Measurements from ENCODE around the gene STKLD1.
A peak's percentile ranks its signal among the peaks of the same experiment; 100 is the strongest.

The STKLD1 gene

GRCh38 chr9:133369933-133370332 is 6.2 kb upstream of the STKLD1 start:
- H3K27ac ChIP-seq: no peak overlapping the region
- no peak overlapping the region for H3K9ac ChIP-seq
- H3K27me3 ChIP-seq (ENCODE audit: control insufficient read depth, insufficient read depth, low read length): no peaks in the 10 kb centered on the region
- H3K4me2 ChIP-seq (ENCODE audit: low read length): no peak overlapping the region
- H3K4me3 ChIP-seq (ENCODE audit: low read depth, low read length): no peak overlapping the region
- H3K79me2 ChIP-seq: peaks cover 43% of the 10 kb centered on the region
- H3K9me3 ChIP-seq (ENCODE audit: control insufficient read depth, low read length): no peaks in the 10 kb centered on the region
- TF ChIP-seq CTCF (IDR thresholded peaks at IDR 0.05): no peak
- no peaks in the 10 kb centered on the region for H3K36me3 ChIP-seq (ENCODE audit: control insufficient read depth, insufficient read depth, low read length)
- no peak overlapping the region for H2AFZ ChIP-seq
- peaks cover 19% of the 10 kb centered on the region for H3K4me1 ChIP-seq

- H3K4me3 ChIP-seq (ENCODE audit: low read depth, low read length): no peak overlapping the region
- peaks cover 19% of the 10 kb centered on the region for H3K4me1 ChIP-seq
- TF ChIP-seq CTCF (IDR thresholded peaks at IDR 0.05): no peak
- no peak overlapping the region for H3K27ac ChIP-seq
- no peak overlapping the region for H2AFZ ChIP-seq
- no peaks in the 10 kb centered on the region for H3K36me3 ChIP-seq (ENCODE audit: control insufficient read depth, insufficient read depth, low read length)
- no peaks in the 10 kb centered on the region for H3K9me3 ChIP-seq (ENCODE audit: control insufficient read depth, low read length)
- H3K9ac ChIP-seq: no peak overlapping the region
- H3K27me3 ChIP-seq (ENCODE audit: control insufficient read depth, insufficient read depth, low read length): no peaks in the 10 kb centered on the region
- H3K79me2 ChIP-seq: peaks cover 45% of the 10 kb centered on the region
- H3K4me2 ChIP-seq (ENCODE audit: low read length): no peak overlapping the region
Measured at GRCh38 chr9:133370685-133371084, 5.5 kb upstream of the STKLD1 start.

DNA sequence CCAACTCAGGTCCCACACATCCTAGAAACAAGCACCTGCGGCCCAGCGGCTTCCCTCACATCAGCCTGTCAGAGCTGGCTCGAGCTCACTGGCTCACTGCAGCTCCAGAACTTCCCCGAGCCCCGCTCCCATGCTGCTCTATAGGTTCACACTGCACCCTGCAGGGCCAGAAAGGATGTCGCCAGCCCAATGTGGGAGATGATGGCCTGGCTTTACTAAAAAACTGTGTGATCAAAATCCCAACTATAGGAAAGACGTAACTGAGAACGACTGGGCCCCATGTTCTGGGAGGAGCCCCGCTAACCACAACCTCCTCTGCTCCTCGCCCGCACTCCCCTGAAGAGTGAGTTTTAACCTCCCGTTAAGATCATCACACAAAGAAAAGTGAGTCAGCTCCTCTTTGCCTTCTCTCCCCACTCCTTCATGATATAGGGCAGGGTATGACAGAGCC is 4.9 kb upstream of the STKLD1 start:
- H3K9me3 ChIP-seq (ENCODE audit: control insufficient read depth, low read length): no peaks in the 10 kb centered on the region
- peaks cover 19% of the 10 kb centered on the region for H3K4me1 ChIP-seq
- H3K79me2 ChIP-seq: peaks cover 42% of the 10 kb centered on the region
- no peaks in the 10 kb centered on the region for H3K36me3 ChIP-seq (ENCODE audit: control insufficient read depth, insufficient read depth, low read length)
- no peak for TF ChIP-seq CTCF (IDR thresholded peaks at IDR 0.05)
- no peak overlapping the region for H3K9ac ChIP-seq
- no peak overlapping the region for H3K4me2 ChIP-seq (ENCODE audit: low read length)
- no peak overlapping the region for H2AFZ ChIP-seq
- H3K4me3 ChIP-seq (ENCODE audit: low read depth, low read length): no peak overlapping the region
- no peak overlapping the region for H3K27ac ChIP-seq
- no peaks in the 10 kb centered on the region for H3K27me3 ChIP-seq (ENCODE audit: control insufficient read depth, insufficient read depth, low read length)

- H3K4me1 ChIP-seq: peaks cover 19% of the 10 kb centered on the region
- no peaks in the 10 kb centered on the region for H3K27me3 ChIP-seq (ENCODE audit: control insufficient read depth, insufficient read depth, low read length)
- H3K4me2 ChIP-seq (ENCODE audit: low read length): no peak overlapping the region
- no peak overlapping the region for H3K27ac ChIP-seq
- peaks cover 42% of the 10 kb centered on the region for H3K79me2 ChIP-seq
- no peaks in the 10 kb centered on the region for H3K36me3 ChIP-seq (ENCODE audit: control insufficient read depth, insufficient read depth, low read length)
- H3K9me3 ChIP-seq (ENCODE audit: control insufficient read depth, low read length): no peaks in the 10 kb centered on the region
- no peak overlapping the region for H3K9ac ChIP-seq
- H3K4me3 ChIP-seq (ENCODE audit: low read depth, low read length): no peak overlapping the region
- no peak overlapping the region for H2AFZ ChIP-seq
- TF ChIP-seq CTCF (IDR thresholded peaks at IDR 0.05): no peak
Measured at GRCh38 chr9:133372144-133372543, 4.0 kb upstream of the STKLD1 start.

DNA sequence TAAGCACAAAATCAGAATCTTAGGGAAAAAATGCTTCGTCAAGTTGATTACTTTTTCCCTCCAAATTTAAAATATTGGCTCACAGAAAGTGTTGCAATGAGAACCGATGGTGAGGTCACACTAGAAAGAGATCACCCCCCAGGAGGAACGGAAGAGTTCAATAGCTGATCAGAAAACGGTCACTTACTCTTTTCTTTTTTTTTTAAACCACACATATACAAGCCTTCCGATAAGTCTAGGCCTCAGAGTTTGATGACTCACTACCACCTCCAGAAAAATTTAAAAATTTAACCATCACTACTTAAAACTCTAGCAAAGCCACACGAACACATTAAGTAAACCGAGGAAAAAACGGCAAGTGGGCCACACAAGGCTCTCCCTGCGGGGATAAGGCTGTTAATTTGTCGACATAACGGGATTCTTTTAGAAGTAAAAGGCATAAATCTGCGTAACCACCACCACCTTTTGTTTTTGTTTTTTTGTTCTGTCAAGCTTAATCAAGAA is 1.5 kb upstream of the STKLD1 start:
- H3K27me3 ChIP-seq (ENCODE audit: control insufficient read depth, insufficient read depth, low read length): no peaks in the 10 kb centered on the region
- H2AFZ ChIP-seq: peak overlapping the region; percentile 53
- H3K4me3 ChIP-seq (ENCODE audit: low read depth, low read length): peak overlapping the region; percentile 73
- H3K36me3 ChIP-seq (ENCODE audit: control insufficient read depth, insufficient read depth, low read length): no peaks in the 10 kb centered on the region
- peaks cover 2% of the 10 kb centered on the region for H3K4me1 ChIP-seq
- no peak overlapping the region for H3K9ac ChIP-seq
- no peak for TF ChIP-seq CTCF (IDR thresholded peaks at IDR 0.05)
- peak overlapping the region; percentile 29 for H3K27ac ChIP-seq
- H3K4me2 ChIP-seq (ENCODE audit: low read length): peak overlapping the region; percentile 72
- H3K79me2 ChIP-seq: peaks cover 37% of the 10 kb centered on the region
- no peaks in the 10 kb centered on the region for H3K9me3 ChIP-seq (ENCODE audit: control insufficient read depth, low read length)
